Heart right ventricle (tissue), 16 donors: ENCODE data around the gene VTI1A. TPM values are rescaled to one million over a fixed set of nuclear protein-coding genes. Genes with fewer than 3 reads are reported as not detected.

ENCODE experiments used
- ATAC-seq, 8 donors: fragments of 200-7000 bp; cut with Tn5 transposase; one replicate each; pipeline ENCODE4 v1.9.1; 2020; ENCODE audit warnings: mild to moderate bottlenecking in 8 of 8, moderate library complexity in 8 of 8, moderate number of reproducible peaks in 1 of 8
- DNase-seq, 2 donors: peaks; one replicate each; pipeline ENCODE4 v3.0.0-alpha.2; 2020
- H3K27ac ChIP-seq, 10 donors: fragments of 200-600 bp; sonication (generic) in 2 of 10; one replicate each; pipeline versions ENCODE4 v1.5.0 to v1.8.0; 2020 to 2022; ENCODE audit warnings: mild to moderate bottlenecking in 3 of 10
- H3K27me3 ChIP-seq, 7 donors: fragments of 200-600 bp; one replicate each; pipeline ENCODE4 v1.8.0; 2021 to 2022; ENCODE audit warnings: mild to moderate bottlenecking in 2 of 7
- H3K36me3 ChIP-seq, 9 donors: fragments of 200-600 bp; sonication (generic) in 1 of 9; one replicate each; pipeline versions ENCODE4 v1.5.0 to v1.8.0; 2020 to 2022; ENCODE audit warnings: mild to moderate bottlenecking in 2 of 9
- H3K4me1 ChIP-seq, 9 donors: fragments of 200-600 bp; sonication (generic) in 1 of 9; one replicate each; pipeline versions ENCODE4 v1.5.0 to v1.8.0; 2020 to 2022; ENCODE audit warnings: mild to moderate bottlenecking in 4 of 9
- H3K4me3 ChIP-seq, 10 donors: fragments of 200-600 bp; sonication (generic) in 2 of 10; one replicate each; pipeline versions ENCODE4 v1.5.0 to v1.8.0; 2020 to 2022; ENCODE audit warnings: mild to moderate bottlenecking in 7 of 10, moderate library complexity in 2 of 10
- H3K9me3 ChIP-seq, 11 donors: fragments of 200-600 bp in 10 of 11; sonication (generic) in 2 of 11; one replicate each; pipeline versions ENCODE4 v1.5.0 to v1.8.0; 2013 to 2022; ENCODE audit warnings: mild to moderate bottlenecking in 2 of 11, control low read depth in 1 of 11, moderate library complexity in 1 of 11
- WGBS, 2 donors: extraction: QIAGEN DNeasy Blood & Tissue Kit; methylation state at CpG; one replicate each; pipeline ENCODE4 v1.1.7; 2013; ENCODE audit warnings: inconsistent platforms in 1 of 2; 5-methylcytosine and 5-hydroxymethylcytosine counted together
- intact Hi-C, 10 donors: fragments of 100-400 bp; cut with DNase I; formaldehyde crosslinking; loops; one replicate each; pipeline versions ENCODE4 v1.11.1 to v1.14.2; 2022
- polyA plus RNA-seq, 2 donors: library from polyadenylated mRNA; stranded (reverse); fragments of 200-250 nt; gene quantifications; one replicate each; pipeline ENCODE4 v1.2.3, GENCODE V29; 2013
- total RNA-seq, 10 donors: library from RNA; stranded (reverse); fragmentation: NEBNext Ultra II Directional in 3 of 10; extraction: Animal tissue kit (Norgen Biotek cat#: 25700) in 3 of 10; gene quantifications; one replicate each; pipeline versions ENCODE4 v1.2.1 to v1.2.4, GENCODE V29; 2021 to 2023
- TF ChIP-seq, protein P1 (sequence below), 9 donors: fragments of 200-600 bp; sonication (generic) in 2 of 9; IDR thresholded peaks; one replicate each; pipeline versions ENCODE4 v1.5.0 to v1.8.0; 2021 to 2022; ENCODE audit warnings: antibody characterized with exemption in 9 of 9, mild to moderate bottlenecking in 5 of 9, moderate library complexity in 1 of 9
- donor health status: Arrhythmogenic right ventricular cardiomyopathy.
- donor health status: ischemic (EF 13 %, LVEDD 7.1; RV severe dilation, severe dysfunction).
- donor health status: healthy with polysubstance abuse.
- donor health status: DM: no; HTN: yes; CAD: no.
- donor health status: DM: no; HTN: no; CAD: no.
- donor health status: ischemic (EF 25% LVEDD 6.9; RV normal size, moderate dysfunction).
- donor health status: ischemic (EF 25% LVEDD 5.7; RV mildly dilated, moderate dysfunction).
- donor health status: healthy.
- donor health status: DM: yes; HTN: yes; CAD: no.
- donor health status: Ischemic cardiomyopathy.
- donor health status: ischemic (EF 35%, LVEDD 5.7; RV mildly dilated, moderate dysfunction).
- donor health status: nonischemic (EF 11% LVEDD 7.7; RV severe dilation, severe dysfunction).
- donor health status: DM: yes; HTN: yes; CAD: no.
- donor health status: PGD.
- donor health status: ischemic (EF 29% LVEDD 5.4; RV normal size, mild dysfunction).
- donor health status: nonischemic (EF 23%, LVEDD 6.1; RV moderate dilation, normal function).

The VTI1A gene
- total and polyA plus RNA-seq, 12 donors: 6.2 to 24.5 (median 20.6) TPM

DNA sequence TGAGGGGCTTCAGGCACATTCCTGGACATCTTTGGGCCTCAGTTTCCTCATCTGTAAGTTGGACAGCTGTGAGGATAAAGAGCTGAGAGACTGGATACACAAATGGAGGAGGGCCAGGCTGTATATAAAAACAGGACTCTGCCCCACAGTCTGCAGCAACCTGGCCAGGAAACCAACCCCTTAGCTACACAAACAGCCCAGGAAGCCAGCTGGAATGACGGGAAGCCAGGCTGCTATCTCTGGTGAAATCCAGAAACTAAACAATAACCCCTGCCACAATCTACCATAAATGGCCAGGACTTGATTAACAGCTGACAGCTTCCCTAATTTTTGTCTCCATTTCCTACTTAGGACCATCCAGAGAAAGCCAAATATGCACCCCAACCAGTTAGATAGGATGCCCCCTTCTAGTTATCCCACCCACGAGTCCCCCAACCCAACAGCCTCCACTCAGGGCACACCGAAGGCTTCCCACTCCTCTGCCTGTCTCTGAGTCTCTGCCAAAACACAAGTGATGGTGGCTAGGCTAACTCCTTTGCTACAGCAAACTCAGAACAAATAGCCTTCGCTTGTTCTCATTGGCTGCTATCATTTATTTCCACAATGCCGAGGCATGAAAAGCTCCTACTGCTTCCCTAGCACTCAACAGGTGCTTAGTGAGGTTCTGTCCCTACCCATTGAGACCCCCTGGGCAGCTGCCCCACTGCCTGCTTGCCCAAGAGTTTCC is 393.1 kb downstream of the VTI1A start:
- Histone ChIP-seq H3K36me3 (no peaks in the 10 kb centered on the region), H3K4me1 (peaks cover under 1 to 38% (median 6%) of the 10 kb centered on the region in 9 donors), H3K27me3 (no peaks in the 10 kb centered on the region), H3K4me3 (no peak overlapping the region), H3K27ac (no peak overlapping the region), H3K9me3 (peaks cover 0 to 10% (median 0%) of the 10 kb centered on the region in 11 donors)
- intact Hi-C loops: no loop called here
- TF ChIP-seq, protein P1, sequence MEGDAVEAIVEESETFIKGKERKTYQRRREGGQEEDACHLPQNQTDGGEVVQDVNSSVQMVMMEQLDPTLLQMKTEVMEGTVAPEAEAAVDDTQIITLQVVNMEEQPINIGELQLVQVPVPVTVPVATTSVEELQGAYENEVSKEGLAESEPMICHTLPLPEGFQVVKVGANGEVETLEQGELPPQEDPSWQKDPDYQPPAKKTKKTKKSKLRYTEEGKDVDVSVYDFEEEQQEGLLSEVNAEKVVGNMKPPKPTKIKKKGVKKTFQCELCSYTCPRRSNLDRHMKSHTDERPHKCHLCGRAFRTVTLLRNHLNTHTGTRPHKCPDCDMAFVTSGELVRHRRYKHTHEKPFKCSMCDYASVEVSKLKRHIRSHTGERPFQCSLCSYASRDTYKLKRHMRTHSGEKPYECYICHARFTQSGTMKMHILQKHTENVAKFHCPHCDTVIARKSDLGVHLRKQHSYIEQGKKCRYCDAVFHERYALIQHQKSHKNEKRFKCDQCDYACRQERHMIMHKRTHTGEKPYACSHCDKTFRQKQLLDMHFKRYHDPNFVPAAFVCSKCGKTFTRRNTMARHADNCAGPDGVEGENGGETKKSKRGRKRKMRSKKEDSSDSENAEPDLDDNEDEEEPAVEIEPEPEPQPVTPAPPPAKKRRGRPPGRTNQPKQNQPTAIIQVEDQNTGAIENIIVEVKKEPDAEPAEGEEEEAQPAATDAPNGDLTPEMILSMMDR (IDR thresholded peaks at IDR 0.05): no peak
- no peak for ATAC-seq
- no peak for DNase-seq
- WGBS, 2 donors: 94 to 97% methylated on average over 5 of the region's 5 CpGs

DNA sequence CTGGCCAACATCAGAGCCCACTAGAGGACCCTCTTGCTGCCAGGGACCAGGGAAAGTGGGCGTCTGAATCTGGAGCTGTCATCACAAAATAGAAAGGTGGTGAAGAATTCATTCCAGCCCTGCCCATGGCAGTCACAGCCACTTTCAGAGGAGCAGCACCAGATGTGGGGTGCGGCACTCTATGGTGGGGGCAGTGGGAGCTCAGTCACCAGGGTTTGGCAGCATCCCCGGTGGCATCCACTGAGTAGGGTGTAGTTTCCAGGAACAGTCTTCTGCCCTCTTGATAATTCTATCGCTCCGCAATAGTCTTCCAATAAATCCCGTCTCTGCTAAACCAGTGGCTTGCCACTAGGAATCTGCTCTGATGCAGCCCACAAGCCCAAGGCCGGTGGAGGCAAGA is 394.5 kb downstream of the VTI1A start:
- ATAC-seq (no peak), DNase-seq (no peak)
- H3K27ac ChIP-seq: no peak overlapping the region
- no peak overlapping the region for H3K4me3 ChIP-seq
- no peaks in the 10 kb centered on the region for H3K27me3 ChIP-seq
- intact Hi-C loops: no loop called here
- peaks cover 0 to 20% (median 3%) of the 10 kb centered on the region in 11 donors for H3K9me3 ChIP-seq
- peaks cover 0 to 24% (median 0%) of the 10 kb centered on the region in 9 donors for H3K4me1 ChIP-seq
- TF ChIP-seq, protein P1 (IDR thresholded peaks at IDR 0.05): no peak
- H3K36me3 ChIP-seq: no peaks in the 10 kb centered on the region
- 92 to 94% methylated on average over 7 of the region's 7 CpGs for WGBS, 2 donors

DNA sequence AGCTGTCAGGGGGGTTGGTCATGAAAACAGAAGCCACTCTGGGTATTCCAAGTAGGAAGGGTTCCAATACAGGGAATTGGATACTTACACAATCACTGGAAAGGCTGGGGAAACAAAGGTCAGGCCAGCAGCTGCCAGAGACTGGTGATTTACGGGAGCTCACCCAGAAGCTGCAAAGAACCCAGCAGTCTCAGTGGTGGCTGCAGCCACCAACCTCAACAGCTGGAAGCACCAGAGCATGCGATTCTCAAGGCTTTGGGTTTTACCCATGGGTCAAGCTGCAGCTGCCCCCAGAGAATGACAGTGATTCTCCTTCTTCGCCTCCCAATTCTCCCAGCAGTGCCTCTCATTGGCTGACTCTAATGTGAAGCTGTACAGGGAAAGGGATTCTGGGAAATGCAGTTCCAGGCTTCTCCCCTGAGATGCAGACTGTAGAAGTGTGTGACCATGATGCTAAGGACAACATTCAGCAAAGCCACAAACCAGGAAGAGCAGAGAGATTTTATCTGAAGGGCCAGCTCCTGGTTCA is 395.9 kb downstream of the VTI1A start:
- Histone ChIP-seq H3K27ac (no peak overlapping the region), H3K4me3 (no peak overlapping the region), H3K36me3 (no peaks in the 10 kb centered on the region), H3K9me3 (peaks cover 0 to 33% (median 14%) of the 10 kb centered on the region in 11 donors), H3K4me1 (peaks cover 0 to 22% (median 0%) of the 10 kb centered on the region in 9 donors), H3K27me3 (no peaks in the 10 kb centered on the region)
- 76 to 83% methylated on average over 3 of the region's 3 CpGs for WGBS, 2 donors
- intact Hi-C loops: no loop called here
- TF ChIP-seq, protein P1 (IDR thresholded peaks at IDR 0.05): no peak
- ATAC-seq (peak in 2 of 8 donors; percentile 17 to 49), DNase-seq (no peak)

DNA sequence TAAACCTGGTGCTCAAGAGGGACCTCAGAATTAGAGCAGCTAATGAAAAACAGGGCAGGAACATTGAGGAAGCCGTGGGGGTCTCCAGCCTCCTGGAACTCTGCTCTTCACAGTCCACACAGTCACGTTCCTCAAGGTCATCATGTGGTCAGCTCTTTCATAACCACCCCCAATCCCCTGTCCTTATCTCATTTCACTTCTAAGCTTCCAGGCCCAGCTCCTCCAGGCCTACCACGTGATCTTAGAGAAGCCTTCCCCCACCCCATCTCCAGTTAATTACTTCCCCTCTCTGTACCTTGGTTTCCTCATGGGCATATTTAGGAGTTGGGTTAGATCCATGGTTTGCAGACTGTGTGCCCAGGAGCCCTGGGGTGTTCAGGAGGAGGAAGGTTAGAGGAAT is 396.6 kb downstream of the VTI1A start:
- DNase-seq (no peak), ATAC-seq (no peak)
- TF ChIP-seq, protein P1 (IDR thresholded peaks at IDR 0.05): no peak
- intact Hi-C loops: no loop called here
- Histone ChIP-seq H3K4me3 (no peak overlapping the region), H3K27ac (no peak overlapping the region), H3K27me3 (no peaks in the 10 kb centered on the region), H3K4me1 (peaks cover 0 to 22% (median 0%) of the 10 kb centered on the region in 9 donors), H3K9me3 (peaks cover 0 to 40% (median 21%) of the 10 kb centered on the region in 11 donors), H3K36me3 (no peaks in the 10 kb centered on the region)
- WGBS, 2 donors: 54 to 58% methylated on average over 3 of the region's 3 CpGs
